ENCODE data around the gene GNG5. TPM values are rescaled to one million over a fixed set of nuclear protein-coding genes. Genes with fewer than 3 reads are reported as not detected.

The GNG5 gene
- total and polyA plus RNA-seq, 2 experiments from 2014 or later = 71.5 to 674 TPM

- TF ChIP-seq ZNF462 (CRISPR knock-in tag; IDR thresholded peaks at IDR 0.05) (no peak), POLR2AphosphoS5 (IDR thresholded peaks at IDR 0.05; ENCODE audit: low read depth) (no peak)
These were observed 4.3 kb upstream of the GNG5 start (continued) for GRCh38 chr1:84510668-84511067.

GRCh38 chr1:84510165-84510564 lies 3.8 kb upstream of the GNG5 start:
- Mint-ChIP-seq H3K4me3 (no peak overlapping the region), H3K27me3 (ENCODE audit: insufficient read depth, low read depth, poor library complexity) (peaks cover 6% of the 10 kb centered on the region), H3K9me3 (peaks cover 9% of the 10 kb centered on the region; the same call in 1 of the 3 replicates), H3K4me1 (peaks cover 2% of the 10 kb centered on the region; the same call in 2 of the 3 replicates), H3K36me3 (ENCODE audit: low read depth) (peaks cover 10% of the 10 kb centered on the region; the same call in 1 of the 3 replicates), H3K27ac (no peak overlapping the region)
- Histone ChIP-seq H3K4me2 (no peak overlapping the region), H3K27me3 (ENCODE audit: insufficient read depth) (peaks cover 2% of the 10 kb centered on the region), H4K20me1 (replicated peaks; ENCODE audit: insufficient read depth) (no peaks in the 10 kb centered on the region), H3K36me3 (ENCODE audit: insufficient read depth) (no peaks in the 10 kb centered on the region), H3K27ac (ENCODE audit: low read depth) (no peak overlapping the region), H3F3A (replicated peaks; ENCODE audit: low read depth) (no peaks in the 10 kb centered on the region), H2AFZ (no peak overlapping the region), H3K4me3 (no peak overlapping the region), H3K79me2 (replicated peaks; ENCODE audit: insufficient read depth) (peaks cover 3% of the 10 kb centered on the region), H3K4me1 (ENCODE audit: insufficient read depth) (peaks cover 9% of the 10 kb centered on the region), H3K9me2 (ENCODE audit: insufficient read depth) (no peaks in the 10 kb centered on the region; the same call in 1 of the 2 replicates)
- ATAC-seq (no peak), DNase-seq (ENCODE audit: low spot score) (no peak)
- TF ChIP-seq ETS1 (IDR thresholded peaks at IDR 0.05) = no peak
- TF ChIP-seq CREB1 (CRISPR knock-in tag; IDR thresholded peaks at IDR 0.05; ENCODE audit: low read depth) = no peak
- TF ChIP-seq STAT1 (IDR thresholded peaks at IDR 0.05; ENCODE audit: unreplicated experiment) = no peak
- no peak for TF ChIP-seq POLR2AphosphoS5 (IDR thresholded peaks at IDR 0.05; ENCODE audit: low read depth)
- TF ChIP-seq ZNF462 (CRISPR knock-in tag; IDR thresholded peaks at IDR 0.05) = no peak
- TF ChIP-seq JUNB (IDR thresholded peaks at IDR 0.05; ENCODE audit: unreplicated experiment) = no peak
- TF ChIP-seq ZNF114 (CRISPR knock-in tag; IDR thresholded peaks at IDR 0.05) = no peak
- no peak for TF ChIP-seq ZNF331 (CRISPR knock-in tag; IDR thresholded peaks at IDR 0.05; ENCODE audit: low read depth)
- TF ChIP-seq EZH2 (IDR thresholded peaks at IDR 0.05; ENCODE audit: low read depth, unreplicated experiment) = no peak

Data from GM23338 (cell line).